ENCODE data around the gene ATP5F1E. TPM values are rescaled to one million over a fixed set of nuclear protein-coding genes. Genes with fewer than 3 reads are reported as not detected.

The ATP5F1E gene
- total and polyA plus RNA-seq, 2 experiments from 2014 or later, result 12.9 to 211 TPM

DNA sequence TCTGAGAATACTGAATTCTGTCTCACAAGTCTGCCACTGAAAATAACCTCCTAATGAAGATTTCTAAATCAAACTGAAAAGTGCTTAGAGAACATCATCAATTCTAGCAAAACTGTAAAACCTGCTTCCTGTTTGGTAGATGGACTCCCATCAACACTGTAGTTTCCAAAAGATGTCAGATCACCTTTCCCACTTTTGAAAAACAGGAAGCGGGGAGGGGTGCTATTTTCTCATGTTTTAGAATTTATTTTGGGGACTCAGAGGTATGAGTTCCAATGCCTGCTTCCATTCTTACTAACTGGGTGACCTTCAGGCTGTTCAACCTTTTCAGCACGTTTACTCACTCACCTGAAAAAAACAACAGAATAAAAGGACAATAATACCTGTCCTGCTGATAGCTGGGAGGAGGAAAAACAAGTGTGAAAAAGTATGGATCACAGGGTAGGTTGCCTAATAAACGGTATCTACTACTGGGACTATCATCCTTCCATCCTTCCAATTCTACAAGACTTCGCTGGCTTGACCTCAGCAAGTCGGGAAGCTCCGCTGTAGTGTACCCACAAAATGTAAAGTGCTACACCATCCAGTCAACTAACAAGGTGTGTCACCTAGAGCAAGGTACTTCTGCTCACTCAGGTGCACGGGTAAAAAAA, 1.1 kb downstream of the ATP5F1E start (continued):
- TF ChIP-seq, protein P1, sequence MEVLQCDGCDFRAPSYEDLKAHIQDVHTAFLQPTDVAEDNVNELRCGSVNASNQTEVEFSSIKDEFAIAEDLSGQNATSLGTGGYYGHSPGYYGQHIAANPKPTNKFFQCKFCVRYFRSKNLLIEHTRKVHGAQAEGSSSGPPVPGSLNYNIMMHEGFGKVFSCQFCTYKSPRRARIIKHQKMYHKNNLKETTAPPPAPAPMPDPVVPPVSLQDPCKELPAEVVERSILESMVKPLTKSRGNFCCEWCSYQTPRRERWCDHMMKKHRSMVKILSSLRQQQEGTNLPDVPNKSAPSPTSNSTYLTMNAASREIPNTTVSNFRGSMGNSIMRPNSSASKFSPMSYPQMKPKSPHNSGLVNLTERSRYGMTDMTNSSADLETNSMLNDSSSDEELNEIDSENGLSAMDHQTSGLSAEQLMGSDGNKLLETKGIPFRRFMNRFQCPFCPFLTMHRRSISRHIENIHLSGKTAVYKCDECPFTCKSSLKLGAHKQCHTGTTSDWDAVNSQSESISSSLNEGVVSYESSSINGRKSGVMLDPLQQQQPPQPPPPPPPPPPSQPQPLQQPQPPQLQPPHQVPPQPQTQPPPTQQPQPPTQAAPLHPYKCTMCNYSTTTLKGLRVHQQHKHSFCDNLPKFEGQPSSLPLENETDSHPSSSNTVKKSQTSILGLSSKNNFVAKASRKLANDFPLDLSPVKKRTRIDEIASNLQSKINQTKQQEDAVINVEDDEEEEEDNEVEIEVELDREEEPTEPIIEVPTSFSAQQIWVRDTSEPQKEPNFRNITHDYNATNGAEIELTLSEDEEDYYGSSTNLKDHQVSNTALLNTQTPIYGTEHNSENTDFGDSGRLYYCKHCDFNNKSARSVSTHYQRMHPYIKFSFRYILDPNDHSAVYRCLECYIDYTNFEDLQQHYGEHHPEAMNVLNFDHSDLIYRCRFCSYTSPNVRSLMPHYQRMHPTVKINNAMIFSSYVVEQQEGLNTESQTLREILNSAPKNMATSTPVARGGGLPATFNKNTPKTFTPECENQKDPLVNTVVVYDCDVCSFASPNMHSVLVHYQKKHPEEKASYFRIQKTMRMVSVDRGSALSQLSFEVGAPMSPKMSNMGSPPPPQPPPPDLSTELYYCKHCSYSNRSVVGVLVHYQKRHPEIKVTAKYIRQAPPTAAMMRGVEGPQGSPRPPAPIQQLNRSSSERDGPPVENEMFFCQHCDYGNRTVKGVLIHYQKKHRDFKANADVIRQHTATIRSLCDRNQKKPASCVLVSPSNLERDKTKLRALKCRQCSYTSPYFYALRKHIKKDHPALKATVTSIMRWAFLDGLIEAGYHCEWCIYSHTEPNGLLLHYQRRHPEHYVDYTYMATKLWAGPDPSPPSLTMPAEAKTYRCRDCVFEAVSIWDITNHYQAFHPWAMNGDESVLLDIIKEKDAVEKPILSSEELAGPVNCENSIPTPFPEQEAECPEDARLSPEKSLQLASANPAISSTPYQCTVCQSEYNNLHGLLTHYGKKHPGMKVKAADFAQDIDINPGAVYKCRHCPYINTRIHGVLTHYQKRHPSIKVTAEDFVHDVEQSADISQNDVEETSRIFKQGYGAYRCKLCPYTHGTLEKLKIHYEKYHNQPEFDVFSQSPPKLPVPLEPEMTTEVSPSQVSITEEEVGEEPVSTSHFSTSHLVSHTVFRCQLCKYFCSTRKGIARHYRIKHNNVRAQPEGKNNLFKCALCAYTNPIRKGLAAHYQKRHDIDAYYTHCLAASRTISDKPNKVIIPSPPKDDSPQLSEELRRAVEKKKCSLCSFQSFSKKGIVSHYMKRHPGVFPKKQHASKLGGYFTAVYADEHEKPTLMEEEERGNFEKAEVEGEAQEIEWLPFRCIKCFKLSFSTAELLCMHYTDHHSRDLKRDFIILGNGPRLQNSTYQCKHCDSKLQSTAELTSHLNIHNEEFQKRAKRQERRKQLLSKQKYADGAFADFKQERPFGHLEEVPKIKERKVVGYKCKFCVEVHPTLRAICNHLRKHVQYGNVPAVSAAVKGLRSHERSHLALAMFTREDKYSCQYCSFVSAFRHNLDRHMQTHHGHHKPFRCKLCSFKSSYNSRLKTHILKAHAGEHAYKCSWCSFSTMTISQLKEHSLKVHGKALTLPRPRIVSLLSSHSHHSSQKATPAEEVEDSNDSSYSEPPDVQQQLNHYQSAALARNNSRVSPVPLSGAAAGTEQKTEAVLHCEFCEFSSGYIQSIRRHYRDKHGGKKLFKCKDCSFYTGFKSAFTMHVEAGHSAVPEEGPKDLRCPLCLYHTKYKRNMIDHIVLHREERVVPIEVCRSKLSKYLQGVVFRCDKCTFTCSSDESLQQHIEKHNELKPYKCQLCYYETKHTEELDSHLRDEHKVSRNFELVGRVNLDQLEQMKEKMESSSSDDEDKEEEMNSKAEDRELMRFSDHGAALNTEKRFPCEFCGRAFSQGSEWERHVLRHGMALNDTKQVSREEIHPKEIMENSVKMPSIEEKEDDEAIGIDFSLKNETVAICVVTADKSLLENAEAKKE (CRISPR knock-in tag; IDR thresholded peaks at IDR 0.05), result no peak

- no peak overlapping the region for H3K4me3 Mint-ChIP-seq
- peaks cover 39% of the 10 kb centered on the region for H3K4me1 Mint-ChIP-seq
- H3K27me3 Mint-ChIP-seq (ENCODE audit: insufficient read depth, low read depth, poor library complexity), result peaks cover 30% of the 10 kb centered on the region
- Histone ChIP-seq H3K9me2 (ENCODE audit: insufficient read depth) (no peaks in the 10 kb centered on the region), H3K4me3 (no peak overlapping the region), H3K27me3 (ENCODE audit: insufficient read depth) (0 out of 2 replicates have a peak, but pooled peaks cover 4% of the 10 kb centered on the region), H3K4me2 (no peak overlapping the region), H3K27ac (ENCODE audit: low read depth) (no peak overlapping the region), H3K79me2 (replicated peaks; ENCODE audit: insufficient read depth) (peaks cover 50% of the 10 kb centered on the region), H2AFZ (no peak overlapping the region), H4K20me1 (replicated peaks; ENCODE audit: insufficient read depth) (peaks cover 43% of the 10 kb centered on the region), H3K36me3 (ENCODE audit: insufficient read depth) (peaks cover 34% of the 10 kb centered on the region), H3F3A (replicated peaks; ENCODE audit: low read depth) (0 out of 2 replicates have a peak, but pooled peaks cover 2% of the 10 kb centered on the region), H3K4me1 (ENCODE audit: insufficient read depth) (peaks cover 32% of the 10 kb centered on the region)
- H3K36me3 Mint-ChIP-seq (ENCODE audit: low read depth), result peaks cover 66% of the 10 kb centered on the region
- no peak for ATAC-seq
- no peak for DNase-seq (ENCODE audit: low spot score)
- H3K9me3 Mint-ChIP-seq, result no peaks in the 10 kb centered on the region
- no peak overlapping the region for H3K27ac Mint-ChIP-seq
- no peak for TF ChIP-seq STAT1 (IDR thresholded peaks at IDR 0.05; ENCODE audit: unreplicated experiment)
- no peak for TF ChIP-seq ZNF114 (CRISPR knock-in tag; IDR thresholded peaks at IDR 0.05)
- TF ChIP-seq, protein P1 (CRISPR knock-in tag; IDR thresholded peaks at IDR 0.05), result no peak
- TF ChIP-seq, protein P2, sequence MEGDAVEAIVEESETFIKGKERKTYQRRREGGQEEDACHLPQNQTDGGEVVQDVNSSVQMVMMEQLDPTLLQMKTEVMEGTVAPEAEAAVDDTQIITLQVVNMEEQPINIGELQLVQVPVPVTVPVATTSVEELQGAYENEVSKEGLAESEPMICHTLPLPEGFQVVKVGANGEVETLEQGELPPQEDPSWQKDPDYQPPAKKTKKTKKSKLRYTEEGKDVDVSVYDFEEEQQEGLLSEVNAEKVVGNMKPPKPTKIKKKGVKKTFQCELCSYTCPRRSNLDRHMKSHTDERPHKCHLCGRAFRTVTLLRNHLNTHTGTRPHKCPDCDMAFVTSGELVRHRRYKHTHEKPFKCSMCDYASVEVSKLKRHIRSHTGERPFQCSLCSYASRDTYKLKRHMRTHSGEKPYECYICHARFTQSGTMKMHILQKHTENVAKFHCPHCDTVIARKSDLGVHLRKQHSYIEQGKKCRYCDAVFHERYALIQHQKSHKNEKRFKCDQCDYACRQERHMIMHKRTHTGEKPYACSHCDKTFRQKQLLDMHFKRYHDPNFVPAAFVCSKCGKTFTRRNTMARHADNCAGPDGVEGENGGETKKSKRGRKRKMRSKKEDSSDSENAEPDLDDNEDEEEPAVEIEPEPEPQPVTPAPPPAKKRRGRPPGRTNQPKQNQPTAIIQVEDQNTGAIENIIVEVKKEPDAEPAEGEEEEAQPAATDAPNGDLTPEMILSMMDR (conservative IDR thresholded peaks at IDR 0.05; ENCODE audit: low read depth in 2 of 2), result no peak
- no peak for TF ChIP-seq POLR2AphosphoS5 (IDR thresholded peaks at IDR 0.05; ENCODE audit: low read depth)
- TF ChIP-seq EZH2phosphoT487 (IDR thresholded peaks at IDR 0.05; ENCODE audit: unreplicated experiment), result no peak
- TF ChIP-seq JUNB (IDR thresholded peaks at IDR 0.05; ENCODE audit: unreplicated experiment), result no peak
Observed at GRCh38 chr20:59028812-59029211, 3.3 kb downstream of the ATP5F1E start.
